GM21529 (cell line): ENCODE data around the gene AOAH.
"Not testable (repeated sequence)": the region's sequence is repeated elsewhere in the genome, so short reads cannot be mapped to it uniquely, and the experiment has no call there.

ENCODE experiments used
- ATAC-seq: cut with Tn5 transposase; IDR thresholded peaks from one replicate; pipeline ENCODE4 v1.9.1; 2021; ENCODE audit not compliant: unreplicated experiment

The AOAH gene

DNA sequence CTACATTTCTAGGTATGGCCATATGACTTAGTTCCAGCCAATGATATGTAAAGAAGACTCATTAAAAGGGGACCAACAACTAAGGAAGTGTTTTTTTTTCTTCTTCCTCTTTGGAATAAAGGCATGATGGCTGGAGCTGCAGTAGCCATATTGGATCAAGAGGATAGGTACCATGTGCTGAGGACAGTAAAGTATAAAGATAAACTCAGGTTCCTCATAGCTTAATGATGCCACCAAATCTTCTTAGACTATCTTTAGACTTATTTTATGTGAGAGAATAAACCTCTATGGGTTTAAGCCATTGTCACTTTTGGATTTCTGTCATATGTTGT is 249.3 kb downstream of the AOAH start:
- no peak for ATAC-seq

DNA sequence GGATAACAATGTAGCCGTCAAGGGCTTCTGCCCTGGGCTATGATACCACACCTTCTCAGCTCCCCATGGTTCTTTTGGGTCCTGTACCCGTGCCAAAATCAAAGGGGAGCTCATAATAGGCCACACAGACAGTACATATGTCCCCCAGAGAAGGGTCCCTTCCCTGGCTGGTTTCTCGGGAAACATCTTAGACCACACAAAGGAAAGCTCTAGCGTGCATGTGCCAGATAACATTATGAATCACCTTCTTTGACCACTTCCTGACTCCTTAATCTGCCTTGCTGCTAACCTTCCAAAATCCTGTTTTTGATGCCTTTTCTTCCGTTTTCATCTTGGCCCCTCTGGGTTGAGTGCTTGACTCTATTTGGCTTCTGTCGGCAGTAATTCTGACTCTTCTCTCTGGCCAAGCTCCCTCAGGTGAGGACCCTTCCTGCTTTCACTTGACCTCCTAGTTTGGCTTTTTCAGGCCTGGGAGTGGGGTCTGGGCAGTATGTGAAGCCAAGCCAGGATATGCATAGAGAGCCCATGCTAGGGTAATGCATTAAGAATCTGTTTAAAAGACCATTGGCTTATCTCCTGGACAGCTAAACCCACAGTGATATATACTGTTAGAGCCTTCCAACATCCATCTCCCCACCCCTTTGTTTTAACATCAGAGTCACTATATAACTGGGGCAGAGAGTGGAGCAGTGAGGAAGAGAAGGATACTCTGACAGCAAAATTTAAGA is 249.8 kb downstream of the AOAH start:
- ATAC-seq: no peak

DNA sequence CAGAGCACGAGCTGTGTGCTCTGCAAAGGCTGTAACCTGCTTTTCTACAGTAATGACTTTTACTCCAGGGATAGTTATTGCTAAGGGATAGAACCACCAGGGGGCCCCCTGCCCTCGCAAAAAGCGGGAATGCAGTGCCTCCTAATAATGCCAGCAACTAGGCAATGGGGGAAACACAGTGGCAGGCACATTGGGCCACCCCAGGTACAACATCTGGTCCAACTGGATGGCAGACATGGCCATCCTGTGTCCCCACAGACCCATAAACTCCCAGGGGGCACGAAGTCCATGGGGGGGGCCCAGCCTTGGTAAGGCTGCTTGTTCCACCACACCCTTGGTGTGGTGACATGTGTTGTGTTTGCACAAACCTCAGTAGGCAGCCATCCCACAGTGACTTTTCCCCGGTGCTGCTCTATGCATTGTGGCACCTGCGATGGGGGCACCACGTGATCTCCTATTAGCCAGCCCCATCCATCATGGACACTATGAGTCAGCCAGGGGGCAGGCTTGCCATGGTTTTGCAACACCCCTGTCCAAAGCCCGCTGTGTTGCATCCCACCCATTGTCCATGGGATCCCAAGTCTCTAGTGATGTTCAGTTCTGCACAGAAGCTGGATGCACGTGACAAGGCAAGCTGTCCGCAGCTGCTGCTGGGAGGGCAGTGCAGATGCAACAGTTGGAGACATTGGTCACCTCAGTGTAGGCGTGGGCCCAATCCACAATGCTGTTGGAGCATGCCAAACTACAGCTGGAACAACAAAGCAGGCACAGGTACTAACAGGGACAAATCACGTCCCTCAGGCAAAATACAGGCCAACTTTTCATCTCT is 250.6 kb downstream of the AOAH start:
- no peak for ATAC-seq

DNA sequence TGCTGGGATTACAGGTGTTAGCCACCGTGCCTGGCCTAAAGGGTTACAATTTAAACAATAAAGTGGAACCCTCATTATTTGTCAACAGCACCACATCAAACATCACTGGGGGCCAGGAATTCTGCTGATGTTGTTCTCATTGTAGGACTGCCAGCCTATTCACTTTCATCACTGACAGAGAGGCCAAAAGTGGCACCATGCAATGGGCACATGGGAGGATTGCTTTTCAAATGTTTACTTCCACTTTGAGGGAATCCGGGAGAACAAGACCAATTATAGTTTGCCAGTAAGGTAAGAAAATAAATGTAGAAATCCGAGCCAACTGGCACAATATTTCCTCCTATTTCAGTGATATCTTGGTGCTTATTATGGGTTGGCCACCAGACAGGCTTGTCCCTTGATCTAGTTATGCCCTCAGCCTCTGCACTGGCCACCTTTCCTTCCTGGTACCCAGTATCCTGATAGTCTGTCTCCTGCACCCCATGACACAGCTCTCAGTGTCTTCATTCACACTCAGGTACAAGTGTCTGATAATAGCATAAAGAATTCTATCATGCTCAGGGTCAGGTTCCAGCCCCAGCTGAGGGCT is 252.1 kb downstream of the AOAH start:
- ATAC-seq: no peak

DNA sequence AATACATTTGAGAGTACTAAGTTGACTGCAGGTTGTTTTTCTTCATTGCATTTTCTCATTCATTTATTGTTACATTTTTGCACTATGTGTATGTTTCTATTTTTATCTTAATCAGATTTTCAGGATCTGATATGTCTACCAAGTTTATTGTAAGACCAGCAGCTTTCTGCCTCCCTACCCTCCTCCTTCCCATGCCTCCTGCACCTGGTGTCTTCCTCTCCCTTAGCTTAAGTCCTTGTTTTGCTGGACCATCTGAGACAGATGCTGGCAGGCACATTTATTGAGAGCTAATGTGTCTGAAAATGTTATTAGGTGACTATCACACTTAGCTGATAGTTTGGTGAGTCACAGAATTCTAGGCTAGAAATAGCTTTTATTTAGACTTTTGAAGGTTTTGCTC is 255.1 kb downstream of the AOAH start:
- no peak for ATAC-seq

DNA sequence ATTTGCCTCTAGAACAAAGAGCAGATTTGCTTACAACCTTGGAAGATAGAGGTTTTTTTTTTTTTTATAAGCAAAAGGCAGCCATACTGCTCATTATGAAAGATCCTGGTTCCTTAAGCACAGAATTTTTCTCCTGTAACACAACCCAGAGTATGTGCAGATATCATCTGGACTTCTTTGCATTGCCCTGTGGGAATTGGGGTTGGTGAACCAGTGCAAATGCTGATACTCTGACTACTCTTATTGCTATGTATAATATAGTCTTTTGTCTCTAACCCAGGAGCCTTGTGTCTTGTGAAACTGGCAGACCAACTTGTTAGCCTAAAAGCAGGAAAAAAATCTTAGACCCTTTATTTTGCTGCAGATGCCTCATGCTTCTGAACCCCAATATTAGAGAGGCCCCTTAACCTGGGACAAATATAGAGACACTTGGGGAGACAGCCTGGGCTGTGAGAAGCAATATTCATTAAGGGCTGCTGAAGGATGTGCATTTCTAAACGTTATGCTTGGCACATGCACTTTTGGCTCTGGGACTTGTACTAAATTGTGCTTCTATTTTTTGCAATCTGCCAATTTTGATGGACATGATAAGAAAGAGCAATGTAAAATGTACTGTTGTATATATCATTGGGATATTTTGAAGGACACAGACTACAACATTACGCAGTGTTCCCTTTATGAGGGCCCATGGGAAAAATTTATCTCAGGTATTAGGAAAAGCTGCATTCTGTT is 255.8 kb downstream of the AOAH start:
- no peak for ATAC-seq

DNA sequence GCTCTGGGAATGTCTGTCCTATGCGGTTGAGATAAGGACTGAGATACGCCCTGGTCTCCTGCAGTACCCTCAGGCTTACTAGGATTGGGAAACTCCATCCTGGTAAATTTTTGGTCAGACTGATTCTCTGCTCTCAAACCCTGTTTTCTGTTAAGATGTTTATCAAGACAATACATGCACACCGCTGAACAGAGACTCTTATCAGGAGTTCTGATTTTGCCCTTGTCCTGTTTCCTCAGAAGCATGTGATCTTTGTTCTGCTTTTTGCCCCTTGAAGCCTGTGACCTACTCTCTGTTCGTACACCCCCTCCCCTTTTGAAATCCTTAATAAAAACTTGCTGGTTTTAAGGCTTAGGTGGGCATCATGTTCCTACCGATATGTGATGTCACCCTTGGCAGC is 258.3 kb downstream of the AOAH start:
- not testable (repeated sequence) for ATAC-seq

DNA sequence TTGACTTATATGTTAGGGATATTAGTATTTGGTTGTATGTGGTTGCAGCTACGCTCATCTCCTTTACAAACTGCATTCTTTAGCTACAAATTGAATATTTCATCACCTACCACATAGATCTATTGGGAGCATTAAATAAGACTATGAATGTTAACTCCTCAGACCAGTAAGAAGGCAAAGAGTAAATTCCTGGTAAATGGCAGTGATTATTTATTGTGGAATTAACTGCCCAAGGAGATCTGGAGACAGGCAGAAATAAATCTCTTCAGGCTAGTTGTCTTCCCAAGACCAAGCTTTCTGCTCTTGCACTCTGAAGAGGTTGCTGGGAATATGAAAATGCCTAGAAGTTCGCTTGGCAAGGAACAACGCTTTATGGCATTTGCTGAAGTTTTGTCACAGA is 260.0 kb downstream of the AOAH start:
- no peak for ATAC-seq
